Measurements from ENCODE around the gene RALGAPA2. TPM values are rescaled to one million over a fixed set of nuclear protein-coding genes. Genes with fewer than 3 reads are reported as not detected.
A peak's percentile ranks its signal among the peaks of the same experiment; 100 is the strongest.

Gene RALGAPA2
- total RNA-seq, 3 donors from 2014 or later (not counting 1 experiment from before 2014, with no cell fraction given), result 26.6 to 33.9 (median 33.1) TPM

DNA sequence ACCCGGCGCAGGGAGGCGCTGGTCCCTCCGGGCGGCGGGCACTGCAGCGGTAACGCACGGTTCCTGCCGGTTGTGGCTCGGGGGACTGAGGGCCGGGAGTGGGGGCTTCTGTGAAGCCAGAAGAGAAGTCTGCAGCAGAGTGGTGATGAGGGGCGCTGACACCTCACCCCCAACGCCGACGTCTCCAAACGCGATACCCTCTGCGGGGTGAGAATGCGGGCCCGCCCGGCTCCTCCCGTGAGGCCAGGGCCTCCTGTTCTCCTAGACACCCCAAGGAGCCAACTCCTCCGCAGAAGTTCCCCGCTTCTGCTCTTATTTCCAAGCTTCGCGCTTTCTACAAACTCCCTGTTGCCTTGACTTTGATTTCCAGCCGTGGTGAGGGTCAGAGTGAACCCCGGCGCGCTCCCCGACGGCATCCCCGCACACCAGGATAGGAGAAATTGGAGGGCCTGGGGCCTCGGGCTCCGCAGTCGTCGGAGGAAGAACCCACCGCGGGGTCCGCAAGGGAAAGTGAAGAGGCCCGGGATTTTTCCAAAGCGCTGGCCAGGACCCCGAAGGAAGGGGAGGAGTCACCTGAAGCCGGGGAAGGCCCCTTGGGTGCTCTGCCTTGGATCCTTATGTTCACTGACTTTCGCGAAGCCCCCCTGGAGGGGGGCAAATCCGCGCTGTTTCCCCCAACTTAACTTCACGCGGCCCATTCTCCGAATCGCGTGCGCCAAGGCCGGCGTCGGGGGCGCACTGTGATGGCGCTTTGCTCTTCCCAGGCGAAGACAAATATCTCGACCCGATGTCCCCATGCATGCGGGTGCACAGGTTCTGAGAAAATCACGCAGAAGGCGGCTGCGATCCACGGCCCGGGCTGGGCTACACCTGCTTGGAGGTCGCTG is 347.6 kb downstream of the RALGAPA2 start:
- Mint-ChIP-seq H3K36me3 (no peaks in the 10 kb centered on the region), H3K4me3 (peak overlapping the region; percentile 18), H3K4me1 (peaks cover 44 to 48% of the 10 kb centered on the region in 2 donors), H3K27me3 (ENCODE audit: low read depth in 2 of 2) (peaks cover 45 to 56% of the 10 kb centered on the region in 2 donors), H3K9me3 (no peaks in the 10 kb centered on the region), H3K27ac (no peak overlapping the region)
- Histone ChIP-seq H3K4me1 (ENCODE audit: control insufficient read depth, insufficient read depth, low read length) (peaks cover 40% of the 10 kb centered on the region), H3K4me3 (ENCODE audit: low read length) (no peak overlapping the region), H3K9me3 (ENCODE audit: control insufficient read depth, insufficient read depth, low read length) (no peaks in the 10 kb centered on the region), H3K36me3 (ENCODE audit: control insufficient read depth, insufficient read depth, low read length) (no peaks in the 10 kb centered on the region), H3K27me3 (ENCODE audit: control insufficient read depth, insufficient read depth, low read length) (peaks cover 33% of the 10 kb centered on the region), H3K27ac (ENCODE audit: low read length) (no peak overlapping the region)
- DNase-seq (no peak), ATAC-seq (no peak)
- TF ChIP-seq, protein P1, sequence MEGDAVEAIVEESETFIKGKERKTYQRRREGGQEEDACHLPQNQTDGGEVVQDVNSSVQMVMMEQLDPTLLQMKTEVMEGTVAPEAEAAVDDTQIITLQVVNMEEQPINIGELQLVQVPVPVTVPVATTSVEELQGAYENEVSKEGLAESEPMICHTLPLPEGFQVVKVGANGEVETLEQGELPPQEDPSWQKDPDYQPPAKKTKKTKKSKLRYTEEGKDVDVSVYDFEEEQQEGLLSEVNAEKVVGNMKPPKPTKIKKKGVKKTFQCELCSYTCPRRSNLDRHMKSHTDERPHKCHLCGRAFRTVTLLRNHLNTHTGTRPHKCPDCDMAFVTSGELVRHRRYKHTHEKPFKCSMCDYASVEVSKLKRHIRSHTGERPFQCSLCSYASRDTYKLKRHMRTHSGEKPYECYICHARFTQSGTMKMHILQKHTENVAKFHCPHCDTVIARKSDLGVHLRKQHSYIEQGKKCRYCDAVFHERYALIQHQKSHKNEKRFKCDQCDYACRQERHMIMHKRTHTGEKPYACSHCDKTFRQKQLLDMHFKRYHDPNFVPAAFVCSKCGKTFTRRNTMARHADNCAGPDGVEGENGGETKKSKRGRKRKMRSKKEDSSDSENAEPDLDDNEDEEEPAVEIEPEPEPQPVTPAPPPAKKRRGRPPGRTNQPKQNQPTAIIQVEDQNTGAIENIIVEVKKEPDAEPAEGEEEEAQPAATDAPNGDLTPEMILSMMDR (IDR thresholded peaks at IDR 0.05), result no peak
- intact Hi-C loops (cut with micrococcal nuclease), result loop anchor here (10.0 kb wide), 1 partner anchor 150 kb away; no protein-coding TSS in a partner anchor
- WGBS (ENCODE audit: insufficient coverage), result 9% methylated on average over 70 of the region's 70 CpGs

DNA sequence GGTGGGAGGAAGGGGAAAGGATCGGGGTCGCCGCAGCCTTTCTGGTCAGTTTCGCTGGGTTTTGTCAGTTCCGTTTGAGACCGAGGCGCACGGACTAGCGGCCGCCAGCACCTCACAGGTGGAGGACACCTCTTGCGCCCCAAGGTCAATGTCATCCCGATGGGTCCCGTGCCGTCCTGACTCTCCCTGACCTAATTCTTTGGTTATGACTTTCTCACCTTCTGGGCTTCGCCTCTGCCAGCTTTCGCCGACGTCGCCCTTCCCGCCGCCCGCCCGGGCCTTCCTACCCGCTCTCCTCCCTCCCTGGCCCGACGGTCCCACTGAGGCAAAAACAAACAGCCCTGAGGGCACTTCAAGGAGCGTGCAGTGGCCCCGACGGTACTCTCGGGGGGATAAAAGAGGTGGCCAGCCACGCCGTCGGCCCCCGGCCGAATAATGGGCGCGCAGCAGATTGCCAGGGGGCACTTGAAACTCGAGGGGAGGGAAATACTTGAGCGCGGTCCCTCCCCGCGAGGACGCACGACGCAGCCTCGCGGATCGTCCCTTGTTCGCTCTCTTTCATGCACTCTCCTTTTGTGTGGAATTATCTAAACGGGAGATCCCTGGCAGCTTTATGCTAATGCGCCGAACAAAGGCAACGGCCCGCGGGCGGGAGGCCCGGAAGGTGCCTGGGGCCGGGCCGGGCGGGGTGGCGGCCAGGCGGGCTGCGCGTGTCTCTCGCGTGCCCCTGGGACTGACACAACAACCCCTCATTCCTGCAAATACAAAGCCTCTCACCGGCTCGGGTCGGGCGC is 348.4 kb downstream of the RALGAPA2 start:
- H3K9me3 Mint-ChIP-seq, result no peaks in the 10 kb centered on the region
- TF ChIP-seq, protein P1 (IDR thresholded peaks at IDR 0.05), result no peak
- H3K36me3 Mint-ChIP-seq, result no peaks in the 10 kb centered on the region
- peaks cover 43% of the 10 kb centered on the region for H3K4me1 ChIP-seq (ENCODE audit: control insufficient read depth, insufficient read depth, low read length)
- H3K36me3 ChIP-seq (ENCODE audit: control insufficient read depth, insufficient read depth, low read length), result no peaks in the 10 kb centered on the region
- peaks cover 42 to 53% of the 10 kb centered on the region in 2 donors for H3K27me3 Mint-ChIP-seq (ENCODE audit: low read depth in 2 of 2)
- 3% methylated on average over 70 of the region's 70 CpGs for WGBS (ENCODE audit: insufficient coverage)
- intact Hi-C loops (cut with micrococcal nuclease), result loop anchor here (10.0 kb wide), 1 partner anchor 149 kb away; no protein-coding TSS in a partner anchor
- H3K4me3 Mint-ChIP-seq, result peak overlapping the region; percentile 28
- no peaks in the 10 kb centered on the region for H3K9me3 ChIP-seq (ENCODE audit: control insufficient read depth, insufficient read depth, low read length)
- H3K4me1 Mint-ChIP-seq, result peaks cover 46 to 50% of the 10 kb centered on the region in 2 donors
- peaks cover 29% of the 10 kb centered on the region for H3K27me3 ChIP-seq (ENCODE audit: control insufficient read depth, insufficient read depth, low read length)
- ATAC-seq, result no peak
- no peak overlapping the region for H3K27ac ChIP-seq (ENCODE audit: low read length)
- no peak for DNase-seq
- H3K4me3 ChIP-seq (ENCODE audit: low read length), result no peak overlapping the region
- H3K27ac Mint-ChIP-seq, result no peak overlapping the region

DNA sequence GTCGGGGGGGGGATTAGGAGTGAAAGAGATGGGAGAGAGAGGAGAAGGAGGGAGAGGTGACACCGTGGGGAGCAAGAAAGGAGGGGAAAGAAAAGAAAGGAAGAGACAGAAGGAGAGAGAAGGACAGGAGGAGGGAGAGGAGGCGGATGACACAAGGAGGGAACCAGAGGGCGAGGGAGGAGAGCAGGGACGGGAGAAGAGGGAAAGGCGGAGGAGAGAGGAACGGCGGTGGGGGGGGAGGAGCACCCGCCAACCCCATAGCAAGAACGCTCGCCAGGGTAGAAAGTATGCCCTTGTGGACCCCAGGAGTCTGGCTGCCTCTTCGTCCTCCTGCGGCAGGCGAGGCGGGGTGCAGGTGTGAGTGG is 349.0 kb downstream of the RALGAPA2 start:
- peaks cover 50 to 56% of the 10 kb centered on the region in 2 donors for H3K4me1 Mint-ChIP-seq
- ATAC-seq (no peak), DNase-seq (no peak)
- H3K4me3 Mint-ChIP-seq, result peak overlapping the region; percentile 28
- H3K27me3 Mint-ChIP-seq (ENCODE audit: low read depth in 2 of 2), result peaks cover 42 to 53% of the 10 kb centered on the region in 2 donors
- H3K36me3 Mint-ChIP-seq, result no peaks in the 10 kb centered on the region
- intact Hi-C loops (cut with micrococcal nuclease), result loop anchor here (10.0 kb wide), 1 partner anchor 149 kb away; no protein-coding TSS in a partner anchor
- 11% methylated on average over 15 of the region's 15 CpGs for WGBS (ENCODE audit: insufficient coverage)
- TF ChIP-seq, protein P1 (IDR thresholded peaks at IDR 0.05), result no peak
- Histone ChIP-seq H3K36me3 (ENCODE audit: control insufficient read depth, insufficient read depth, low read length) (no peaks in the 10 kb centered on the region), H3K27me3 (ENCODE audit: control insufficient read depth, insufficient read depth, low read length) (peaks cover 29% of the 10 kb centered on the region), H3K4me3 (ENCODE audit: low read length) (no peak overlapping the region), H3K4me1 (ENCODE audit: control insufficient read depth, insufficient read depth, low read length) (peaks cover 43% of the 10 kb centered on the region), H3K9me3 (ENCODE audit: control insufficient read depth, insufficient read depth, low read length) (no peaks in the 10 kb centered on the region), H3K27ac (ENCODE audit: low read length) (no peak overlapping the region)
- H3K27ac Mint-ChIP-seq, result no peak overlapping the region
- H3K9me3 Mint-ChIP-seq, result no peaks in the 10 kb centered on the region

Data from natural killer cell (primary cell).